ENCODE results near the gene NIPAL1. TPM values are rescaled to one million over a fixed set of nuclear protein-coding genes. Genes with fewer than 3 reads are reported as not detected.

The NIPAL1 gene
- total RNA-seq, 2 donors from 2014 or later, result 3.4 to 8.4 TPM

DNA sequence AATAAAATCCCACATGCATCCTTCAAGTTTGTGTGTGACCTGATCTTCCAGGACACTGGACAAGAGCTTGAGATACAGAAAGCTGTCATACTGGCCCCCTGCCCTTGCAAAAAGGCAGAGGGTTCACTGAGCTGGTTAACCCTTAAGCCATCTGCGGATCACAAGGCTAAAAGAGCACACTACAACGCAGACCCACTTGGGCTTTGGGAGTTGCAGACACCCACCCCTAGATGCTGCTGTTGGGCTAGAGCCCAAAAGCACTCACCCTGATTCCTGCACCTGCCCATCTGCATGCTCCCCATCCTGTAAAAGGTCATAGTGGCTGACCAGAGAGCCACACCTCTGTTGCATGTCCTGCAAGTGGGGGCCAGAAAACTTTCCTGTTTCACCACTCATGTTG, 66.4 kb downstream of the NIPAL1 start:
- DNase-seq, result no peak
- Mint-ChIP-seq H3K36me3 (ENCODE audit: low read depth) (no peaks in the 10 kb centered on the region), H3K4me3 (no peak overlapping the region), H3K4me1 (peaks cover 15% of the 10 kb centered on the region), H3K27me3 (ENCODE audit: insufficient read depth) (peaks cover 14% of the 10 kb centered on the region), H3K9me3 (peaks cover 5% of the 10 kb centered on the region), H3K27ac (no peak overlapping the region)
- WGBS, 2 experiments (ENCODE audit: insufficient coverage in 1 of 2, insufficient read length in 1 of 2), result 80 to 83% methylated on average over 2 of the region's 2 CpGs
- no peaks in the 10 kb centered on the region for H3K27me3 ChIP-seq (ENCODE audit: control insufficient read depth, insufficient read depth, low read length, poor library complexity, severe bottlenecking)
- TF ChIP-seq, protein P1, sequence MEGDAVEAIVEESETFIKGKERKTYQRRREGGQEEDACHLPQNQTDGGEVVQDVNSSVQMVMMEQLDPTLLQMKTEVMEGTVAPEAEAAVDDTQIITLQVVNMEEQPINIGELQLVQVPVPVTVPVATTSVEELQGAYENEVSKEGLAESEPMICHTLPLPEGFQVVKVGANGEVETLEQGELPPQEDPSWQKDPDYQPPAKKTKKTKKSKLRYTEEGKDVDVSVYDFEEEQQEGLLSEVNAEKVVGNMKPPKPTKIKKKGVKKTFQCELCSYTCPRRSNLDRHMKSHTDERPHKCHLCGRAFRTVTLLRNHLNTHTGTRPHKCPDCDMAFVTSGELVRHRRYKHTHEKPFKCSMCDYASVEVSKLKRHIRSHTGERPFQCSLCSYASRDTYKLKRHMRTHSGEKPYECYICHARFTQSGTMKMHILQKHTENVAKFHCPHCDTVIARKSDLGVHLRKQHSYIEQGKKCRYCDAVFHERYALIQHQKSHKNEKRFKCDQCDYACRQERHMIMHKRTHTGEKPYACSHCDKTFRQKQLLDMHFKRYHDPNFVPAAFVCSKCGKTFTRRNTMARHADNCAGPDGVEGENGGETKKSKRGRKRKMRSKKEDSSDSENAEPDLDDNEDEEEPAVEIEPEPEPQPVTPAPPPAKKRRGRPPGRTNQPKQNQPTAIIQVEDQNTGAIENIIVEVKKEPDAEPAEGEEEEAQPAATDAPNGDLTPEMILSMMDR (conservative IDR thresholded peaks at IDR 0.05), result peak; percentile 36
- no peak overlapping the region for H3K4me3 ChIP-seq (ENCODE audit: low read length)
- H3K4me1 ChIP-seq (ENCODE audit: control insufficient read depth, insufficient read depth, low read length), result no peaks in the 10 kb centered on the region
- H3K36me3 ChIP-seq (ENCODE audit: control insufficient read depth, insufficient read depth, low read length), result no peaks in the 10 kb centered on the region
- H3K27ac ChIP-seq (ENCODE audit: low read depth, low read length), result no peak overlapping the region
- no peaks in the 10 kb centered on the region for H3K9me3 ChIP-seq (ENCODE audit: control insufficient read depth, low read length)
- no peak overlapping the region for H3K9ac ChIP-seq (ENCODE audit: extremely low read depth, low read length, poor library complexity, severe bottlenecking)

DNA sequence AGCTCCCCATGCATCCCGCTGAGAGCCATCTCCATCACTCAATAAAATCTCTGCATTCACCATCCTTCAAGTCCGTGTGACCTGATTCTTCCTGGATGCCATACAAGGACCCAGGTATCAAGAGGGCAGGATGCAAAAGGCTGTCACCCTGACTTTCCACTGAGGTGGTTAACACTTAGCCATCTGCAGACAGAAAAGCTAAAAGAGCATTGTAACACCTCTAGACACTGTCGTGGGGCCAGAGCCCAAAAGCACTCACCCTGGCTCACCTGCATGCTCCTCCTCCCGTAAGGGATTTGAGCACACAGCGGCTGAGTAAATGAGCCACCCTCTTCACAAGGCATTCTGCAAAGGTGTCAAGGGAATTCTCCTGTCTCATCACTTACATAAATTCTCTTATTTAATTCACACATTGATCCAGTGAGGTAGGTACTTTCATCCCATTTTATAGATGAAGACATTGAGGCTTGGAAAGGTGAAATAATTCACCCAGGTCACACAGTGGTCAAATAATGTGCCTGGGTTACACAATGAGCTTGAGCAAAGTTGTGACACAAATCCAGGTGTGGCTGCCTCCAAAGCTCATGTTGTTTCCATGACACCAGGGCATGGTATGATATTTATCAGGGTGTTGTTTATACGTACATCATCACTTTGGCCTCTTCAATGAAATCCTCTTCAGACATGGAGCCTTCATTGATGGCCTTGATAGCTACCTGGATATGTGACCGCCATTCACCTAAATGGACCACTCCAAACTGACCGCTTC, 69.4 kb downstream of the NIPAL1 start:
- H3K27ac ChIP-seq (ENCODE audit: low read depth, low read length), result no peak overlapping the region
- no peaks in the 10 kb centered on the region for H3K27me3 ChIP-seq (ENCODE audit: control insufficient read depth, insufficient read depth, low read length, poor library complexity, severe bottlenecking)
- TF ChIP-seq, protein P1 (conservative IDR thresholded peaks at IDR 0.05), result no peak
- no peak overlapping the region for H3K4me3 ChIP-seq (ENCODE audit: low read length)
- no peak overlapping the region for H3K9ac ChIP-seq (ENCODE audit: extremely low read depth, low read length, poor library complexity, severe bottlenecking)
- Mint-ChIP-seq H3K27me3 (ENCODE audit: insufficient read depth) (peaks cover 14% of the 10 kb centered on the region), H3K4me3 (no peak overlapping the region), H3K9me3 (peaks cover 5% of the 10 kb centered on the region), H3K36me3 (ENCODE audit: low read depth) (no peaks in the 10 kb centered on the region), H3K27ac (no peak overlapping the region), H3K4me1 (no peaks in the 10 kb centered on the region)
- no peak for DNase-seq
- no peaks in the 10 kb centered on the region for H3K36me3 ChIP-seq (ENCODE audit: control insufficient read depth, insufficient read depth, low read length)
- 54 to 69% methylated on average over 5 to 8 of the region's 8 CpGs for WGBS, 2 experiments (ENCODE audit: insufficient coverage in 1 of 2, insufficient read length in 1 of 2)
- no peaks in the 10 kb centered on the region for H3K9me3 ChIP-seq (ENCODE audit: control insufficient read depth, low read length)
- H3K4me1 ChIP-seq (ENCODE audit: control insufficient read depth, insufficient read depth, low read length), result no peaks in the 10 kb centered on the region

Other genes with a start within 250 kb of the NIPAL1 start
- gene CORIN, start 178.7 kb upstream of the NIPAL1 start, total RNA-seq, result under 1 TPM in 1 of 2 donors, not detected in 1; 0.53 TPM
- gene NFXL1, start 102.2 kb upstream of the NIPAL1 start, total RNA-seq, result 10 to 100 TPM; 33.0 to 33.7 TPM
- gene CNGA1, start 91 bp upstream of the NIPAL1 start, total RNA-seq, result under 1 TPM in 1 of 2 donors, not detected in 1; 0.24 TPM
- under 1 TPM; 0.66 to 0.68 TPM for gene TXK, start 117.5 kb downstream of the NIPAL1 start, total RNA-seq